Measurements from ENCODE around the gene TREML4. TPM values are rescaled to one million over a fixed set of nuclear protein-coding genes. Genes with fewer than 3 reads are reported as not detected.
A peak's percentile ranks its signal among the peaks of the same experiment; 100 is the strongest.

Gene TREML4
- total and polyA plus RNA-seq, 9 of the 15 experiments (the other 6 are each of a cell fraction or from before 2014, with no cell fraction given): not detected

DNA sequence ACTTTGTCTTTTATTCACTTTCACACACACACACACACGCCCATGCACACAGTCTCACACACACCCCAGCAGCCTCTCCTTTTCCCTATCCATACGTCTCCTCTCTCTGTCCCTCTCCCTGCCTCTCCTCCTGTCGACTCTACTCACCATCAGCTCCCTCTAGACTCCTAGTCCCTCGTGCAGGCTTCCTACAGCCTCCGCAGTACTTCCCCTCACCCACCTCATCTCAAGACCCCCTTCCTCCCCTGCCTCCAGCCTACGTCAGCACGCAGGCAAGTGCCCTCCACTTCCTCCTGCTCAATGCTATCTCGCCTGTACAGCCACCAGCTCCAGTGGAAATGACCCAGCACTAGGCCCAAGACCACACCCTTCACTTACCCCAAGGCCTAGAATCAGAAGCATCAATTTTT is 26.4 kb upstream of the TREML4 start (continued):
- TF ChIP-seq, protein P1, sequence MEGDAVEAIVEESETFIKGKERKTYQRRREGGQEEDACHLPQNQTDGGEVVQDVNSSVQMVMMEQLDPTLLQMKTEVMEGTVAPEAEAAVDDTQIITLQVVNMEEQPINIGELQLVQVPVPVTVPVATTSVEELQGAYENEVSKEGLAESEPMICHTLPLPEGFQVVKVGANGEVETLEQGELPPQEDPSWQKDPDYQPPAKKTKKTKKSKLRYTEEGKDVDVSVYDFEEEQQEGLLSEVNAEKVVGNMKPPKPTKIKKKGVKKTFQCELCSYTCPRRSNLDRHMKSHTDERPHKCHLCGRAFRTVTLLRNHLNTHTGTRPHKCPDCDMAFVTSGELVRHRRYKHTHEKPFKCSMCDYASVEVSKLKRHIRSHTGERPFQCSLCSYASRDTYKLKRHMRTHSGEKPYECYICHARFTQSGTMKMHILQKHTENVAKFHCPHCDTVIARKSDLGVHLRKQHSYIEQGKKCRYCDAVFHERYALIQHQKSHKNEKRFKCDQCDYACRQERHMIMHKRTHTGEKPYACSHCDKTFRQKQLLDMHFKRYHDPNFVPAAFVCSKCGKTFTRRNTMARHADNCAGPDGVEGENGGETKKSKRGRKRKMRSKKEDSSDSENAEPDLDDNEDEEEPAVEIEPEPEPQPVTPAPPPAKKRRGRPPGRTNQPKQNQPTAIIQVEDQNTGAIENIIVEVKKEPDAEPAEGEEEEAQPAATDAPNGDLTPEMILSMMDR (IDR thresholded peaks at IDR 0.05 in 2 of 3, conservative IDR thresholded peaks at IDR 0.05 in 1 of 3; ENCODE audit: insufficient read depth in 2 of 3, low read depth in 1 of 3, low read length in 3 of 3): no peak
- TF ChIP-seq, protein P2, sequence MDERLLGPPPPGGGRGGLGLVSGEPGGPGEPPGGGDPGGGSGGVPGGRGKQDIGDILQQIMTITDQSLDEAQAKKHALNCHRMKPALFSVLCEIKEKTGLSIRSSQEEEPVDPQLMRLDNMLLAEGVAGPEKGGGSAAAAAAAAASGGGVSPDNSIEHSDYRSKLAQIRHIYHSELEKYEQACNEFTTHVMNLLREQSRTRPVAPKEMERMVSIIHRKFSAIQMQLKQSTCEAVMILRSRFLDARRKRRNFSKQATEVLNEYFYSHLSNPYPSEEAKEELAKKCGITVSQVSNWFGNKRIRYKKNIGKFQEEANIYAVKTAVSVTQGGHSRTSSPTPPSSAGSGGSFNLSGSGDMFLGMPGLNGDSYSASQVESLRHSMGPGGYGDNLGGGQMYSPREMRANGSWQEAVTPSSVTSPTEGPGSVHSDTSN (CRISPR knock-in tag; IDR thresholded peaks at IDR 0.05; ENCODE audit: low read depth): no peak
- TF ChIP-seq, protein P2 (tag; conservative IDR thresholded peaks at IDR 0.05; ENCODE audit: low read depth): no peak
- TF ChIP-seq ELF4 (CRISPR knock-in tag; IDR thresholded peaks at IDR 0.05) (peak; percentile 90), HCFC1 (IDR thresholded peaks at IDR 0.05; ENCODE audit: low read depth, low read length) (no peak), CCAR2 (IDR thresholded peaks at IDR 0.05; ENCODE audit: low read depth, low read length) (no peak), ZNF253 (CRISPR knock-in tag; conservative IDR thresholded peaks at IDR 0.05) (no peak), SETDB1 (IDR thresholded peaks at IDR 0.05; ENCODE audit: low read length) (no peak), CREM (IDR thresholded peaks at IDR 0.05; ENCODE audit: low read depth) (peak; percentile 92), COPS2 (conservative IDR thresholded peaks at IDR 0.05) (no peak), MYC (IDR thresholded peaks at IDR 0.05; ENCODE audit: low read depth, low read length) (no peak), MYC (CRISPR knock-in tag; IDR thresholded peaks at IDR 0.05; ENCODE audit: borderline replicate concordance, low read depth) (no peak), MAFK (IDR thresholded peaks at IDR 0.05; ENCODE audit: low read length) (peak; percentile 33; the same call in 1 of the 2 replicates), SPI1 (IDR thresholded peaks at IDR 0.05; ENCODE audit: borderline replicate concordance, low read depth, low read length) (peak; percentile 92), PRMT5 (CRISPR knock-in tag; IDR thresholded peaks at IDR 0.05) (no peak)
- TF ChIP-seq, protein P3, sequence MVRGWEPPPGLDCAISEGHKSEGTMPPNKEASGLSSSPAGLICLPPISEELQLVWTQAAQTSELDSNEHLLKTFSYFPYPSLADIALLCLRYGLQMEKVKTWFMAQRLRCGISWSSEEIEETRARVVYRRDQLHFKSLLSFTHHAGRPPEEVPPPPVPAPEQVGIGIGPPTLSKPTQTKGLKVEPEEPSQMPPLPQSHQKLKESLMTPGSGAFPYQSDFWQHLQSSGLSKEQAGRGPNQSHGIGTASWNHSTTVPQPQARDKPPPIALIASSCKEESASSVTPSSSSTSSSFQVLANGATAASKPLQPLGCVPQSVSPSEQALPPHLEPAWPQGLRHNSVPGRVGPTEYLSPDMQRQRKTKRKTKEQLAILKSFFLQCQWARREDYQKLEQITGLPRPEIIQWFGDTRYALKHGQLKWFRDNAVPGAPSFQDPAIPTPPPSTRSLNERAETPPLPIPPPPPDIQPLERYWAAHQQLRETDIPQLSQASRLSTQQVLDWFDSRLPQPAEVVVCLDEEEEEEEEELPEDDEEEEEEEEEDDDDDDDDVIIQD (CRISPR knock-in tag; IDR thresholded peaks at IDR 0.05): no peak
- TF ChIP-seq, protein P4, sequence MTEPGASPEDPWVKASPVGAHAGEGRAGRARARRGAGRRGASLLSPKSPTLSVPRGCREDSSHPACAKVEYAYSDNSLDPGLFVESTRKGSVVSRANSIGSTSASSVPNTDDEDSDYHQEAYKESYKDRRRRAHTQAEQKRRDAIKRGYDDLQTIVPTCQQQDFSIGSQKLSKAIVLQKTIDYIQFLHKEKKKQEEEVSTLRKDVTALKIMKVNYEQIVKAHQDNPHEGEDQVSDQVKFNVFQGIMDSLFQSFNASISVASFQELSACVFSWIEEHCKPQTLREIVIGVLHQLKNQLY (CRISPR knock-in tag; conservative IDR thresholded peaks at IDR 0.05): no peak
- TF ChIP-seq, protein P5, sequence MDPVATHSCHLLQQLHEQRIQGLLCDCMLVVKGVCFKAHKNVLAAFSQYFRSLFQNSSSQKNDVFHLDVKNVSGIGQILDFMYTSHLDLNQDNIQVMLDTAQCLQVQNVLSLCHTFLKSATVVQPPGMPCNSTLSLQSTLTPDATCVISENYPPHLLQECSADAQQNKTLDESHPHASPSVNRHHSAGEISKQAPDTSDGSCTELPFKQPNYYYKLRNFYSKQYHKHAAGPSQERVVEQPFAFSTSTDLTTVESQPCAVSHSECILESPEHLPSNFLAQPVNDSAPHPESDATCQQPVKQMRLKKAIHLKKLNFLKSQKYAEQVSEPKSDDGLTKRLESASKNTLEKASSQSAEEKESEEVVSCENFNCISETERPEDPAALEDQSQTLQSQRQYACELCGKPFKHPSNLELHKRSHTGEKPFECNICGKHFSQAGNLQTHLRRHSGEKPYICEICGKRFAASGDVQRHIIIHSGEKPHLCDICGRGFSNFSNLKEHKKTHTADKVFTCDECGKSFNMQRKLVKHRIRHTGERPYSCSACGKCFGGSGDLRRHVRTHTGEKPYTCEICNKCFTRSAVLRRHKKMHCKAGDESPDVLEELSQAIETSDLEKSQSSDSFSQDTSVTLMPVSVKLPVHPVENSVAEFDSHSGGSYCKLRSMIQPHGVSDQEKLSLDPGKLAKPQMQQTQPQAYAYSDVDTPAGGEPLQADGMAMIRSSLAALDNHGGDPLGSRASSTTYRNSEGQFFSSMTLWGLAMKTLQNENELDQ (CRISPR knock-in tag; IDR thresholded peaks at IDR 0.05; ENCODE audit: borderline replicate concordance): no peak
